DMS 273 (cell line): ENCODE results near the gene MVD.
"Not testable (repeated sequence)": the region's sequence is repeated elsewhere in the genome, so short reads cannot be mapped to it uniquely, and the experiment has no call there.

Experiments used
- DNase-seq: peaks from one replicate; lab custom pipeline; 2025; ENCODE audit not compliant: unreplicated experiment; lab: John Stamatoyannopoulos, UW

The MVD gene

DNA sequence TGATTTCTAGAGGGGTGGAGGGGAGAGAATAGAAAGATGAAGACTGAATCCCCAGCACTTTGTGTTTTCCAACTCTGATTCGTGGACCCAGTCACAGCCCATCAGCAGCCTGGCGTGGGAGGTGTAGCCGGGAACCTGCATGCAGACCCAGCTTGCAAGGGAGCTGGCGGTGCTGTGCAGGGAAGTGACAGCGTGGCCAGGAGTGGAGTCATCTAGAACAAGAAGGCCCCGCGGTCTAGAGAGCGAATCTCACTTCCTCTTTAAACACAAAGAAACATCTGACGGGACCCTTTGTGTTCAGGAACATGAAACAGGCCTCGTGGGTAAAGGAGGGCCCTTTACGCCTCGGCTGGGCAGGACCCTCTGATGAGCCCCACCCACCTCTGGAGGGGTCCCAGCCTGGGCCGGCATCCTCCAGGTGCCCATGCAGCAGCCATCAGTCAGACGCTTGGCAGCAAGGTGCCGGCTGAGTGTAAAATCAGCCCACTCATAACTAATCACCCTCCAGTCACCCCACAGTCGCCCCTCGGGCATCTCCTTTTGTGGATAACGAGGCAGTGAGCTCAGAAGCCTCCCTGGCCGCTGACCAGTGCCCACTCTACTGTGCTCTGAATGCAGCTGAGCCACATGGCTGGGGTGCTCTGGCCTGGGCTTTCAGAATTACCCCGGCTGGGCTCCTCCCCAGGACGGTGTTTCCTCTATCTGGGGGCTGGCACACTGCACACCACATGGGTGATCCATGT is 19.0 kb upstream of the MVD start:
- no peak for DNase-seq

DNA sequence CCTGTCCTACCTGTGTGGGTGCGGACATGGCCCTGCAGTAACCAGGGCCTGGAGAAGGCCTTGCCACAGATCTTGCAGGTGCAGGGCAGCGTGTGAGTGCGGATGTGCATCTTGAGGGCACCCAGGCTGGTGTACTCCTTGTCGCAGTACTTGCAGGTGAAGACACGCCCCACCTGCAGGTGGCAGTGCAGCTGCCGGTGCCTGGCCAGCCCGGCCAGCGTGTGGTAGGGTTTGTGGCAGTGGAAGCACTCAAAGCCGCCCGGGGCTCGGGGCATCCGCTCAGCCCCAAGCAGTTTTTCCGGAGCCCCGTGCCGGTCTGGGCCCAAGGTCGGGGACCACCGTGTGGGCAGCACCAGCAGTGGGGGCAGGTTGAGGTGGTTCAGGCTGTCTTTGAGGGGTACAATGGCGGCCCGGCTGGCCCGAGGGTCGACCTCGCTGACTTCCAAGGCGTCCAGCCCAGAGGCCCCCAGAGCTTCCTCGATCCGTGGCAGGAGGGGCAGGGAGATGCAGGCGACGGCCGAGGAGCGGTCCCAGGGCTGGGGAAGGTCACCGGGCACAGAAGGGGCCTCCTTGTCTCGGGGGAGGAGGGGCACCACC is 18.3 kb upstream of the MVD start:
- peak; percentile 51 for DNase-seq

DNA sequence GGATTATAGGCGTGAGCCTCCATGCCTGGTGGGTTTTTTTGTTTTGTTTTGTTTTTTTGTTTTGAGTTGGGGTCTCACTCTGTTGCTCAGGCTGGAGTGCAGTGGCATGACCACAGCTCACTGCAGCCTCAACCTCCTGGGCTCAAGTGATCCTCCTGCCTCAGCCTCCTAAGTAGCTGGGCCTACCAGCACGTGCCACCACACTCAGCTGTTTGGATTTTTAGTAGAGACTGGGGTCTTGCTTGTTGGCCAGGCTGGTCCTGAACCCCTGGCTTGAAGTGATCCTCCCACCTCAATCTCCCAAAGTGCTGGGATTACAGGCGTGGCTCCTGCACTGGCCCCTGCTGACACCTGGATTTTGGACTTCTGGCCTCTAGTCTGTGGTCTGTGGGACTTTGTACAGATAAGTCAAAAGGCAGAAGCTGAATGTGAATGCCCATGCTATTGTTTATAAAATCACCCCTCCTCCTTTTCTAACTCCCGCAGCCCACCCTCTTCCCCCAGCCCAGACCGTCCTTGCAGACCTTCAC is 17.7 kb upstream of the MVD start:
- no peak for DNase-seq

DNA sequence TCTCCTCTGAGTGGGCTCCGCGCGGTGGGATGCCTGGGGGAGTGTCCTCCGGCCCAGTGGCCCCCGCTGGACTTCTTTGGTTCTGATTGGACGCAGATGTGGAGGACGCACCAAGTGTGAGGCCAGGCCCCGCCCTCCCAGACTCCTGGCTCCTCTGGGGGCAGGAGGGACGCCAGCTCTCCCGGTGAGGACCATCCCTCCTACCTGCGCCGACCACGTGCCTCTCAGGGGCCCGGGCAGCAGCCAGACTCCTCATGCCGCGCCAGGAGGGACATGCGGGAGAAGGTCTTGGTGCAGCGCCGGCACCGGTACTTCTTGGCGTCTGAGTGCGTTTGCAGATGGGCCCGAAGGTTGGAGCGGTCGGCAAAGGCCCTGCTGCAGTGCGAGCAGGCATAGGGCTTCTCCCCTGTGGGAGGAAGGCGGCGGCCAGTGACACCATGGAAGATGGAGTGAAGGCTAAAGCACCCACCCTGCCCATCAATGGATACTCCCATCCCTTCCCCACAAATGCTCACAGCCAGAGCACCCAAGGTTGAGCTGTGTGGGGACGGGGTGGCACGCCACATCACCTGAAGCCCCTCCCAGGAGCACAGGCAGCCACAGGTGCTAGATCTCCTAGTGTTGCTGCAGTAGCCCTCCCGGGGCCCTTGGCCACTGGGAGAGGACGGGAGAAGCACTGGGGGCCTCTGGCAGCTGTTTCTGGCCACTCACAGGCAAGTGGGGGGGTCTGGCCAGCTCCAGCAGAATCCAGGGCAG is 15.5 kb upstream of the MVD start:
- peak; percentile 37 for DNase-seq

DNA sequence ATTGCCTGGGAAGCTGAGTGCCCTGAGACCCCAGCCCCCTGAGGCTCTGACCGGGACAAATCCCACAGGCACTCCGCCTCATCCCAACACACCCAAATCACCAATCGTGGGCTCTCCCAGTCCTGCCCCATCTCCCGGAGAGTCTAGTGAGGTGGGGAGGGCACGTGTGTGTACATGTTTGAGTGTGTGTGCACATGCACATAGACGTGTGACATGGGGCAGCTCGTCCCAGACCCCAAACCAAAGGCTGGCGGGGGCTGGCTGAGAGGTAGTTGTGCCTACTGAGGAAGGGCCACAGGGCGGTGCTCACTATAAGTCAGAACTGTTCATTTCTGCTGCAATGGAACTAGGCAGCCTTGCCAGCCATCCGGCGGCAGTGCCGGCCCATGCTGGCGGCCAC is 14.8 kb upstream of the MVD start:
- DNase-seq, result no peak

DNA sequence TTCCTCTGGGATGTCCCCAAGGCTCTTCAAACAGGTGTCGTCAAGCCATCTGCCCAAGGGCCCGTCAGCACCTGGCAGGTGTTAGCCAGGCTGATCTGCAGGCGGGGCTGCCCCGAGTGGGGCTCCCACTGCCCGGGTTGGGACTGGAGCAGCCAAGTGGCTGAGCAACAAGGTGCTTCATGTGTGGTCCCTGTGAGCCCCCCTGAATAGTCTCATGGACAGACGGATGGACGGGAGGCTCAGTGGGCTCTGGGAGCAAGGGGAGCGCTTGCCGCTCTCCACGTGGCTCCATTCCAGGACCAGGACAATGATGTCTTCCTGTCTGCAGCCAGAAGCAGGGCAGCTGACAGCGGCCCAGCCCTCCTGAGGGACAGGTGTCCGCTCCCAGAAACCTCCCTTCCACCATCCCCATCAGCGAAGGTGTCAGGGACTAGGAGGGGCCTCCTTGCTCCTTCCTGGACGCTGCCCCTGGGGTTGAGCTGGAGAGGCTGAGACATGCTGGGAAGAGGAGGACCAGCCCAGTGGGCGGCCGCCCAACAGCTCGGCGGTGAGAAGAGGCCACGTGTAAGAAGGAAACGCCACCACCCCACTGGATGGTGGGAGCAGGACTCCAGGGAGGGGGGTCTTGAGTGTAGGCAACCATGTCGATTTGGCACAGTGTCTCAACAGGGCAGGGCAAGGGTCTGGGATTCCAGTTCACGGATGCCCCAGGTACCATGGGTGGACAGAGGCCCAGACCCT is 13.8 kb upstream of the MVD start:
- DNase-seq, result no peak

DNA sequence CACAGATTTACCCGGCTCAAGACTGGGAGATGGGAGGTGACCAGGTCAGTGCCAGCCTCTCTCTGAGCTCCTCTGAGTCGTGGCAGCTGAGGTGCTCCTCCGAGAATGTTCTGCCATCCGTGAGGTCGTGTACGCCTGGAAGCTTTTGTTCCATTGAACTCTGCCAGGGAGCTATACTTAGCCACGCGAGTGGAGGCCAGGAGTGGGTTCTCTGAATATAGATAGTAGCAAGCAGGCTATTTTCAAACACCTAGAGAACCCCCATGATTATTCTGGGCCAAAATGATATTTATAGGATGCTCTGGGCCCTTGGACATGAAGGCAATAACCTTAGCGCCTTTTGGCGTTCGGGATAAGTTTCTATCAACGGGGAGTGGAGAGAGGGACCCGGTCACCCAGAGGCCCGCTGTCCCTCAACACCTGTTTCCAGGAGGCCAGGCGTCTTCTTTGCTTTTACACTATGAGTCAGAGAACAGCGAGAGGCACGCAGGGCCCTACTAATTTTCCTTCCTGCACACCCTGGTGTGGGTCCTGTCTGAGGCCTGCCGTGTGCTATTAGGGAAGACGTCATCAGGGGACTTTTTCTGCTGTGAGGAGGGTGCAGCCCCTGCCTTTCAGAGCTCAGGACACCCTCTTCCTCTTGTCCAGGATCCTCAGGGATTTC is 11.0 kb upstream of the MVD start:
- DNase-seq, result no peak

DNA sequence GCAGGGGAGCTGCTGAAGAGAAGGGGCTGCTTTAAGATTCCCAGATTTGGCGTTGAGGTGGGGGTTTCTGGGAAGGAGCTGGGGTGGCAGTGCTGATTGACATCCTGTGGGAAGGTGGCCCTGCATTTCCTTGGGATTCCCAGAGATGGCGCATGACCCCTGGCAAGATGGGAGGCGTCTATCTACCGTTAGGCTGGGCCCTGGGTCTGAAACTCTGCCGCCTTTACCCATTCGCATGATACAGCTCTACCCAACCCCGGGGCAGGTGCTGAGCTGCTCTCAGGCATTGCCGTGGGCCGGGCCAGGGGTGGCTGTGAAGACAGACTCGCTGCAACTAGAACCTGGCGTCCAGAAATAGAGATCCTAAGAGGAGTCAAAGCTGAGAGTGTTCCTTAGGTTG is 9.9 kb upstream of the MVD start:
- peak; percentile 61 for DNase-seq

DNA sequence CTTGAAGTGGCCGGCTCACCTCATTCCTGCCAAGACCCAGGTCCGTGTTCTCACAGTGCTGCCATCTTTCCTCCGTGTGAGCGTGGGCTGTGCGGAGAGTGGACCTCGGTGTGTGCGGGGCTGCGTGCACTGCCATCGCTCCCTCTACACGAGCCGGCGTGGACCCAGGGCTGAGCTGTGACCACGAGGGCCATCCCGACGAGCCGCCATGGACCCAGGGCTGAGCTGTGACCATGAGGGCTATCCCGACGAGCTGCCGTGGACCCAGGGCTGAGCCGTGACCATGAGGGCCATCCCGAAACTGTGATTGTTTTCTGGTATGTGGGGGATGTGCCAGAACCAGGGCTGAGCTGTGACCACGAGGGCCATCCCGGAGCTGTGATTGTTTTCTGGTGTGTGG is 8.9 kb upstream of the MVD start:
- DNase-seq, result no peak

DNA sequence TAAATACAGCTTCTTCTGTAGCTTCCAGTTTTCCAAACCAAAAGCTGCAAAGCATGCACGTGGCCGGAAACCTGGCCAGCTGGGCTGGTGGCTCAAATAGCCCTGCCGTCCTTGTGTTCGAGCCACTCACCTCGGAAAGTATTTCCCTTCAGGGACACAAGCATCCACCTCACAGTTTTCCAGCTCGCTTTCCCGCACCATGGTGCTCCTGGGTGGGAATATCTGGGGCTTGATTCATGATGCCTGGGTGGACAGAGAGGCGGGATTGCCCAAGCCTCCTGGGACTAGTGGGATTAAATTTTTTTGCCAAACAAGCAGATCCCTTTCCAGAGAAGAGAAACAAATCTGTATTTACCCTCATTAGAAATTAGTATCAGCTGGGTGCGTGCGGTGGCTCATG is 7.1 kb upstream of the MVD start:
- no peak for DNase-seq

DNA sequence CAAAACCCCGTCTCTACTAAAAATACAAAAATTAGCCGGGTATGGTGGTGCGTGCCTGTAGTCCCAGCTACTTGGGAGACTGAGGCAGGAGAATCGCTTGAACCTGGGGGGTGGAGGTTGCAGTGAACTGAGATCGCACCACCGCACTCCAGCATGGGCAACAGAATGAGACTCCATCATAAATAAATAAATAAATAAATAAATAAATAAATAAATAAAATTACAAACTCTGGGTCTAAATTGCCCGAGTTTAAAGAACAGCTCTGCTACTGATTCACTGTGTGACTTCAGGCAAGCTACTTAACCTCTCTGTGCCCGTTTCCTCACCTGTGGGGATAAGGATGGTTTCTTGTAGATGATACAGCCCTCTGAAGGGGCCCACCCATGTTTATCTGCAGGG is 6.6 kb upstream of the MVD start:
- DNase-seq, result not testable (repeated sequence)

DNA sequence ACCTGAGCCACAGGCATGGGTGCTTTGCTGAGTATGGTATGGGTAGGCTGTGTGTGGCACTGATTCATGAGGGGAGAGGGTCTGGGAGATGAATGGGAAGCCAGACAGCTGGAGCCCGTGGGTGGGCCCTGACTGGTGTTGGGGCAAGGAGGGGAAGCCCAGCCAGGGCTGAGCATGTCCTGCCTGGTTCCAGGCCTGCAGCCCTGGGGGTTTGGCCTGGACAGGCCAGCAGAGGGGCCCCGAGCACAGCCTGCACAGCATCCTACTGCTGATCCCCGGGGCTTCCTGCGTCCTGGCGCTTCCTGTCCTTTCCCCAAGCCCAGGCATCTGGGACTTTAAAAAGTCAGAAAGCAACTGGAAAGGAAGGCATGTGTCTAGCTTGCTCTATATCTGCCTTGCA is 4.6 kb upstream of the MVD start:
- DNase-seq, result no peak

DNA sequence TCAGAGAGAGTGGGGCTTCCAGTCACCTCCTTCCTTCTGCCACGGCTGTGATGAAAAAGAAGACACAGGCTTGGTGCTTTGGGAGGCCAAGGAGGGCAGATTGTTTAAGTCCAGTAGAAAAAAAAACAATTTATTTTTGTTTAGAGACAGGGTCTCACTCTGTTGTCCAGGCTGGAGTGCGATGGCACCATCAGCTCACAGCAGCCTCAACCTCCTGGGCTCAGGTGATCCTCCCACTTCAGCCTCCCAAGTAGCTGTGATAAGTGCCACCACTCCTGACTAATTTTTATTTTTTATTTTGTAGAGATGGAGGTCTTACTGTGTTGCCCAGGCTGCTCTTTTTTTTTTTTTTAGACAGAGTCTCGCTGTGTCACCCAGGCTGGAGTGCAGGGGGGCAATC is 2.7 kb upstream of the MVD start:
- DNase-seq, result no peak

DNA sequence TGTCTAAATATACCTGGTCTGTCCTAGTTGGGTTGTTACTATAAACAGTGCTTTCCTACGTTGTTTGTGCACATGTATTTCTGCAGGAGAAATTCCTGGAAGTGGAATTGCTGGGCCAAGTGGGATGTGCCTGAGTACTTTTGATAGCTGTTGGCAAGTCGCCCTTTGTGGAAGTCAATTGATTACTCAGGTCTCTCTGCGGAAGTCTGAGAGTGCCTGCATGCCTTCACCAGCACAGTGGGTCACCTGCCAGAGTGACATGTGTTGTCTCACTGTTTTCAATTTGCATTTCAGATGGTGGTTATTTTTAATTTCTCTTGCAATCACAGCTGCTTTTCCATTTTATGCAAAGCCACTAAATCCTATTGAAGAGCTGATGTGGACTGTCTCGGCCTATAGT is 2.3 kb upstream of the MVD start:
- no peak for DNase-seq

DNA sequence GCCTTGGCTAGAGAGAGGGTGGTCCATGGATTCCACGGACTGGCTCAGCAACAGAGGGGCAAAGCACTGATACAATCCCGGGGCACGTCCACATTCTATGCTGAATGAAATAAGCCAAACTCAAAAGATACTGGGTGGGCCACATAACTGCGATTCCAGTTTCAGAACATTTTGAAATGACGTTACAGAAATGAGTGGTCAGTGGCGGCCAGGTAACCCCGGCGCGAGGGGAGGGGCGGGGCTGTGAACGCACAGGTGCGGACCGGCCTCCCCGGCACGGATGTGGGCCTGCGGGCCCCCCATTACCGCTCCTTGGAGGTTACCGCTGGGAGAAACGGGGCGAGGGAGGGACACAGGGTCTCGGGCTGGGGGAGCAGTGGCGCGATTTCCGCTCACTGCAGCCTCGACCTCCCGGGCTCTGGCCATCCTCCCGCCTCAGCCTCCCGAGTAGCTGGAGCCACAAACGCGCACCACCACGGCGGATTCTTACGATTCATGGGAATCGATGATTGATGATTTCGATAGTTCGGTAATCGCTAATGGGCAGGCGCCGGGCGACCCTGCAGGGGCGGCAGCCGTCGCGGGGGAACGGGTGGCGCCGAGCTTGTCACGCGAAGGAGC is 559 bp downstream of the MVD start:
- no peak for DNase-seq

DNA sequence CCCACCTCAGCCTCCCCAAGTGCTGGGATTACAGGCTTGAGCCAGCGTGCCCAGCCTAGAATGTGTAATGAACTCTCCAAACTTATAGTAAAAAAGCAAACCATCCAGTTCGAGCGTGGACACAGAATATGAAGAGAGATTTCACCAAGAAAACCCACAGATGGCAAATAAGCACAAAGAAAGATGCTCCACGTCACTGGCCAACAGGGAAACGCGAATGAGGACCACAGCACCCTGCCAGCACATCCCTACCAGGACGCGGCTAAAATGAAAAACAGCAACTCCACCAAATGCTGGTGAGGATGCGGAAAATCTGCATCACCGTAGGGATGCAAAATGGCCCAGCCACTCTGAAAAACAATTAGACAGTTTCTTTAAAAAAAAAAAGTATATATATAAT is 1.4 kb downstream of the MVD start:
- DNase-seq, result no peak

DNA sequence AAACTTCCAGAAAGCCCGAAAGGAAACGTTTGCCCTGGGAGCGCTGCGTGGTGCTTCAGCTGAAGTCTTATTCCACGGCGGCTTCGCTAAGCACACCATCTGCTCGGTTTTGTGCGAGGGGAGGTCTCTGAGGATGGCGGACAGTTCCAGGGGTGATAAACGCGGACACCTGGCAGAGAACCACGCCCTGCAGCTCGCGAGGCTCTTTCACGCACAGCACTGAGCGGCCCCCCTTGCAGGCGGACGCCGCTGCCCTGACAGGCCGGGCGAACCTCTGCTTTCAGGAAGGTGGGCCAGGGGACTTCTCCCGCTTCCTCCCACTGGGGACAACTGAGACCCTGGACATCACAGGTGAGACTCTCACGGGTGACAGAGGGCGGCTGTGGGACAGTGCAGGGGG is 3.7 kb downstream of the MVD start:
- DNase-seq, result no peak

DNA sequence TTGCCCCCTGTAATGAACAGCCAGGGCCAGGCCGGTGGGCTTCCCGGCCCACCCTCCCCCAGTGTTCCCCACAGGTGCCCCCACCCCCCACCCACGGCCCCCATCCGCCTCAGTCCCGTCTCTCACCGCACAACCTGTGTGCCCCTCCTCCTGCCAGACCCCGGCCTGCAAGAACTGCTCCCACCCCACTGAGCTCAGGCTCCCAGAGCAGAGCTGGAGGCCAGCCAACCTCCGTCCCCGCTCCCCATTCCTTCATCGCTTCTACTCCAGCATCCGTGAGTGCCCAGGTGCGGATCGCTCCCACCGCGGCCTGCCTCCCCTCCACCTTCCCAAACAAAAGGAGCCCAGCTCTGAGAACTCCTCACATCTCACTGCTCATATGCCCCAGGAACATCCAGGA is 4.2 kb downstream of the MVD start:
- no peak for DNase-seq

DNA sequence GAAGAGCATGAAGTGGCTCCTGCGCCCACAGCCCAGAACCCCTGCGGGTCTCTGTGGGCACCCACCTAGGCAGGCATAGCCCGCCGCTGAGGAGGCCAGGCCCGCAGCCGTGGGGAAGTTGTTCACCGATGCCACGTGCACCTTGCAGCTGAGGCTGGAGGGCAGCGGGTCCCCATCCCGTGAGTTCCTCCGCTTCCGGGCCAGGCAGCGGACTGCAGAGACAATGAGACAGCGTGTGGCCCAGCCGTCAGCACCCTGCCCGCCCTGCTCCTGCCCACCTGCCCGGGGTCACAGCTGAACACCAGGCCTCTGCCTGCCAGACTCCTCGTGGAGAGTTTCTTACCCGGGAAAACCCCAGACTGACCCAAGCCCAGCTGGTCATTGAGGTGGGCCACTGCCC is 5.5 kb downstream of the MVD start:
- DNase-seq, result no peak

DNA sequence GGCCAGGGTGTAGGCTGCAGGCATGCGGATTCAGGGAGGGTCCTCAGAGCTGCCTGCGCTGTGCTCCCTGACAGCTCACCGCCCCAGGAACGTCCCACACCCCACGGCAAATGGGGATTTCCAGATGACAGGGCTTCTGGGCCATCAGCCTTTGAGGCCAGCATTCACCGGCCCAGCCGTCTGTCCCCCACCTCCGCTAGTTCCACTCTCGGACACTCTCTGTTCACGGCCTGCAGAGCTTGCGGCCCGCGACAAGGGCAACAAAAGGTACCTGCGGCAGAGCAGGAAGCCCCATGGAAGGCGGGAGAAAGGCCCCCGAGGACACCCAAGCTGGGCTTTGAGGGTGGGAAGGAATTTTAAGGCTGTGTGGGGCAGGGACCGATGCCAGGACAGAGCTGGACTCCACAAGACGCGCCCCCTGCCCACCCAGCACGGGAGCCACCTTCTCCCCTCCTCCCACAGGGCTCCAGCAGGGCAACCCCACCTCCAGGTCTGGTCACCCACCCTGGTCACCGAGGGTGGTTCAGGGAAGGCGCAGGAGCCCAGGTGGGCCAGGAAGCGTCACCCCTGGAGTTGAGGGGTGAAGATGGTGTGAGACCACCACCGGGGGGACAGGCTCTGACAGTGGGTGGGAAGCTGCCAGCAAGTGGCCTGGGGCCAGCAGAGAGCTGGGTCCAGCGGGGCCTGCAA is 6.5 kb downstream of the MVD start:
- no peak for DNase-seq
